ENCODE results near the gene PIM1.
A peak's percentile ranks its signal among the peaks of the same experiment; 100 is the strongest.

The PIM1 gene

DNA sequence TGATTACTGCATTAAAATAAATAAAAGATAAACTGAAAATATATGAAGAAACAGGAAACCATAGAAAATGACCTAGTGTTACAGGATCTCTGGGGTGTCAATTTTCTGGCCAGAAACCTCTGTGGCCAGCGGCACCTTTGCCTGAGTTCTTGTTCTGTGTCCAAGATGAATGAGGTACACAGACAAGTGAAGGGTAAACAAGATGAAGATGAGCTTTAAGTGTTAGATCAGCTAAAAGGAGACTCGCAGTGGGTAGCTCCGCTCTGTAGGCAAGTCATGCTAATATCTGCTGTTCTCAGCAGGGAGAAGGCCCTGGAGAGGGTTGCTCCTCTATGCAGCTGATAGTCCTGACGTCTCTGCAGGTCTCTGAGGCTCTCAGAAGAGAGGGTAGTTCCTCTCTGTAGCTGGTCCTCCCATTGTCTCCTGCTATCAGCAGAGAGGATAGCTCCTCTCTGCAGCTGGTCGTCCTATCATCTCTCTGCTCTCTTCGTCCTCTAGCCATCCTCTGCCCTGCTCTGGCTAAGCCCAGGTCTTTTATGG, 51.7 kb downstream of the PIM1 start:
- FAIRE-seq (no peak), DNase-seq (ENCODE audit: low spot score) (no peak)

DNA sequence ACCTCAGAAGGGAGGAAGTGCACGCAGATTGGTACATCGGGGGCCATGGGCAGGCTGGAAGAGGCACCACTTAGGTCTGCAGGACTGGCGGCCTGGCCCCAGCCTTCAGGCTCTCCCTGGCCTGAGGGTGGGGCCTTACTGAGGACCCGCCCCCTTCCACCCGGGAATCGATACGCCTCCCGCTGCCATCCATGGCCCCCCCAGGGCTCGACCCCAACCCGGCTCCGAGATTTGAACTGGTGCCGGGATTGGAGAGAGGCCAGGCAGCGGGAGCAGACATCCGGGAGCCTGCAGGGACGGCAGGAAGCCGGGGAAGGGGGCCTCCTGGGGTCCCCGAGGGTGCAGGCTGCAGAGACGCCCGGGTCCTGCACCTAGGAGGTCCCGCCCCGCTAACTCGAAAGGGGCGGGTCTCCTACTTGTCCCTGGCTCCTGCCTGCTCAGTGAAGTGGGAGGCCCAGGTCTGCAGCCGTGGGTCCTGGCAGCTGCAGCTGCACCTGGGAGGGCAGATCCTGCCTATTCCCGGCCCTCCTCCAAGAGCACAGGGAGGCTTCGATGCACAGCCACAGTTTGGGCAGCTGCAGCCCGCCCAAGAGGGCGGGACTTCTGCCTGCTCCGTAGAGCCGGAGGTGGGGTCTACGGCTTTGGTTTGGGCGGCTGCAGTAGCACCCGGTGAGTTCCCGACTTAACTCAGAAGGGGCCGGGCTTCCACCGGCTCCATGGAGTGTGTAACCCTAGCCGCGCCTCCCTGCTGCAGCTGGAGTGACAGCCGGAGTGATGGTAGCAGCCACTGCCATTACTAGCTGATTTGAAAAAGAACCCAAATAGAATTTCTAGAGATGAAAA, 52.4 kb downstream of the PIM1 start:
- DNase-seq (ENCODE audit: low spot score) (peak; percentile 95), FAIRE-seq (peak; percentile 32)

DNA sequence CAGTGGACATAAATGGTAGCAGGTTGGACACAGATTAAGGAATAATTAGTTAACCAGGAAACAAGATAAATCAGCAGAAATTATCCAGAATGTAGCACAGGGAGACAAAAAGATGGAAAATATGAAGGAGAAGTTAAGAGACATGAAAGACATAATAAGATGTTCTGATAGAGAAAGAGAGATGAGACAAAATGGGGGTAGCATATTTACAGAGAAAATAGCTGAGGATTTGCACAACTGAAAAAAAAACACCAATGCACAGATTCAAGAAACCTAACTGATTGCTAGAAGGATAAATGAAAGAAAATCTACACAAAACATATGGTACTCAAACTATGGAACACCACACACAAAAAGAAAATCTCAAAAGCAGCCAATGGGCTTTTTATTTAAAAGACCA, 53.0 kb downstream of the PIM1 start:
- FAIRE-seq (no peak), DNase-seq (ENCODE audit: low spot score) (no peak)

All from urothelium cell line (cell line).